Keratinocyte (primary cell): Measurements from ENCODE around the gene WNT4.

Experiments used
- EZH2 ChIP-seq: IDR thresholded peaks from one replicate; pipeline ENCODE4 v1.6.1; 2012; ENCODE audit warnings: inconsistent platforms, mild to moderate bottlenecking, low read length, moderate library complexity
- TF ChIP-seq, protein P1 (sequence below), 3 experiments: IDR thresholded peaks in 1 of 3; conservative IDR thresholded peaks in 1 of 3; optimal IDR thresholded peaks in 1 of 3; 2 replicates in 2 of 3; 3 replicates in 1 of 3; pipeline versions ENCODE3 to v1.5.1; 2011; ENCODE audit warnings: low read length in 3 of 3, mild to moderate bottlenecking in 3 of 3, moderate library complexity in 2 of 3, control low read depth in 1 of 3, inconsistent platforms in 1 of 3; ENCODE audit not compliant: insufficient read depth in 2 of 3; ENCODE audit errors: extremely low read depth in 1 of 3

DNA sequence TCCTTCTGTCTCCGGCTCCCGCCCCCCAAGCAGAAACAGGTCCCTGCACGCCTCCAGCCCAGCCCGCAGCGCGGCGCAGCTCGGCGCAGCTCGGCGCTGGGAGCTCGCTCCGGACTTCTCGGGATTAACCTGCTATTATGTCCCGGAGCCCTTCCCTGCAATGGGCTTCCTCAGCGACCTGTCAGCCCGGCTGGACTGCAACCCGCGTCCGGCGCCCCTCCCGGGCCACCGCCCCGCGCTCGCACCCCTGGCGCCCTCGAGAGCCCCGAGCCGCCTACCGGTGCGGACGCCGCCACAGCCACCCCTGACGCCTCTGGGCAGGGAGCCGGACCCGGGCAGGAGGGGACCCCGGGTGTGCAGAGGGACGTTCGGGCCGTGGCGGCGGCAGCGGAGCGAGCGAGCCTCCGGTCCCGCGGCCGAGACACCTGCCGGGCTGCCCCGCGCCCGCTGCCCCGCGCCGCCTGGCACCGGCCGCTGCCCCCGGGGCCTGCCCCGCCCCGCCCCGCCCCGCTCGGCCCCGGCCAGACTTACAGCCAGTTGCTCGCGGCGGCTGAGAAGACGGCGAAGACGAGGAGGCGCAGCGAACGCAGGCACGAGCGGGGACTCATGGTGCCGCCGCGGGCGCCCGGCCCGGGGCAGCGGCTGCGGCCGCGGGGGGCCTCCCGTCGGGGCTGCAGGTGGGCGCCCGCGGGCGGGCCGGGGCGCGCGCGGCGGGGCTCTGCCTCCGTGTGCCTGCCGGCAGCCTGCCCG is 407 bp downstream of the WNT4 start:
- TF ChIP-seq, protein P1, sequence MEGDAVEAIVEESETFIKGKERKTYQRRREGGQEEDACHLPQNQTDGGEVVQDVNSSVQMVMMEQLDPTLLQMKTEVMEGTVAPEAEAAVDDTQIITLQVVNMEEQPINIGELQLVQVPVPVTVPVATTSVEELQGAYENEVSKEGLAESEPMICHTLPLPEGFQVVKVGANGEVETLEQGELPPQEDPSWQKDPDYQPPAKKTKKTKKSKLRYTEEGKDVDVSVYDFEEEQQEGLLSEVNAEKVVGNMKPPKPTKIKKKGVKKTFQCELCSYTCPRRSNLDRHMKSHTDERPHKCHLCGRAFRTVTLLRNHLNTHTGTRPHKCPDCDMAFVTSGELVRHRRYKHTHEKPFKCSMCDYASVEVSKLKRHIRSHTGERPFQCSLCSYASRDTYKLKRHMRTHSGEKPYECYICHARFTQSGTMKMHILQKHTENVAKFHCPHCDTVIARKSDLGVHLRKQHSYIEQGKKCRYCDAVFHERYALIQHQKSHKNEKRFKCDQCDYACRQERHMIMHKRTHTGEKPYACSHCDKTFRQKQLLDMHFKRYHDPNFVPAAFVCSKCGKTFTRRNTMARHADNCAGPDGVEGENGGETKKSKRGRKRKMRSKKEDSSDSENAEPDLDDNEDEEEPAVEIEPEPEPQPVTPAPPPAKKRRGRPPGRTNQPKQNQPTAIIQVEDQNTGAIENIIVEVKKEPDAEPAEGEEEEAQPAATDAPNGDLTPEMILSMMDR (optimal IDR thresholded peaks at IDR 0.05 in 1 of 3, IDR thresholded peaks at IDR 0.05 in 1 of 3, conservative IDR thresholded peaks at IDR 0.05 in 1 of 3; ENCODE audit: extremely low read depth in 1 of 3, insufficient read depth in 2 of 3, low read length in 3 of 3): peak in 1 of 3 experiments; percentile 5
- no peak for TF ChIP-seq EZH2
